ENCODE results near the gene RAB7B.

Gene RAB7B

DNA sequence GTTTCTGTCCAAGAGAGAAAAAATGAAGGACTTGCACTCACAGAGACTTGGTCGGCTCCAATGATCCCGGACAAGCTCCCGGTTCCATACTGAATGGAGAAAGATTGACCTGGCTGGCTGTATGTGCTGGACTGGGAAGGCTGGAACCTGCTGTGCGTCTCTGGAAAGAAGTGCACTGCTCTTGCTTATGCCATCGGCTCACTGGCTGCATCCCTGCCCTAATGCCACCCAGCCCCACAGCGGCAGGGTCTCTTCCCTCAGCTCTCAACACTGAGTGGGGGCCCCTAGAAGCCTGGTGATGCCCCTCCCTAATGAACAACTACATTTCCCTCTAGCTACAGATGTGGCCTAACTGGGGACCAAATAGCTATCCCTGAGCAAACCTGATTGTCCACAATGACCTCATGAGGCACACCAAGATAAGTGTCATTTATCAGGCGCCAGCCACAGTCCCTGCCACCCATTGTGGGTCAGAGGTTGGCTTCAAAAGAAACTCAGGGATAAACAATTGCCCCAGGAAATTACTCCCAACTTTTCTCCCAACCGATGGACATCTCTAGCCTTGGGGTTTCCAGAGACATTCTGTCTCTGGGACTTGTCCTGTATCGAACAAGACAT, 17.9 kb upstream of the RAB7B start:
- H3K4me3 ChIP-seq (ENCODE audit: low read length): no peak overlapping the region
- H3K9me3 ChIP-seq (ENCODE audit: control insufficient read depth, low read length): no peaks in the 10 kb centered on the region
- H3K9ac ChIP-seq (ENCODE audit: low read length): no peak overlapping the region
- H3K36me3 ChIP-seq (ENCODE audit: control insufficient read depth, insufficient read depth, low read length, severe bottlenecking): no peaks in the 10 kb centered on the region
- no peaks in the 10 kb centered on the region for H3K27me3 ChIP-seq (replicated peaks; ENCODE audit: control insufficient read depth, insufficient read depth, low read length)
- no peak for DNase-seq (ENCODE audit: low read depth)
- H3K4me1 ChIP-seq (ENCODE audit: control insufficient read depth, insufficient read depth, low read length): no peaks in the 10 kb centered on the region

DNA sequence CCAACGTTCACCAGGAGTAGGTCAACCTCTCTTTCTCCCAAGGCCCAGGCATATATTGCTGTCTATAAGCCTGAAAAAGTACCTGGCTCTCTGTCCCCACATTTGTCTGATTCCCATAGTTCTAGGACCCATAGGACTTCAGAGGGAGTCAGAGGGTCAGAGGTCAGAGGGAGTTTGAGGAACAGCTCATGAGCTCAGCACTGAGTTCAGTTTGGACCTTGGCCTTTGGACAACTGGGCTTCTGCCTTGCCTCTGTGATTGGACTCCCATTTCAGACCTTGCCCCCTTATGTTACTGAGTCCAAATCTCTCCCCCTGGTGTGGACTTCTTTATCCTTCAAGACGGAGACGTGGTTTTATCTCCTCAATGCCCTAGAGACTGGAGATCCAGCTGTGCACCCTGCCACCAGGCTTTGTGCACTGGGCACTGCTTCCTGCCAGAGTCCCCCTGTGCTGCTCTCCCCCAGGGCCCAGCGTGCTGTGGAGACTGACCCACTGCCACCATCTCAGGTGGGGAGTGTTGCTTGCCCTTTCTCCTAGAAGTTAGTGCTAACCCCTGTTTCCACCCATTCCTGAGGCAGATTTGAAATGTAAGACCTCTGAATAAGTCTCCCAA, 17.3 kb upstream of the RAB7B start:
- Histone ChIP-seq H3K9ac (ENCODE audit: low read length) (no peak overlapping the region), H3K27me3 (replicated peaks; ENCODE audit: control insufficient read depth, insufficient read depth, low read length) (no peaks in the 10 kb centered on the region)
- DNase-seq (ENCODE audit: low read depth): no peak

DNA sequence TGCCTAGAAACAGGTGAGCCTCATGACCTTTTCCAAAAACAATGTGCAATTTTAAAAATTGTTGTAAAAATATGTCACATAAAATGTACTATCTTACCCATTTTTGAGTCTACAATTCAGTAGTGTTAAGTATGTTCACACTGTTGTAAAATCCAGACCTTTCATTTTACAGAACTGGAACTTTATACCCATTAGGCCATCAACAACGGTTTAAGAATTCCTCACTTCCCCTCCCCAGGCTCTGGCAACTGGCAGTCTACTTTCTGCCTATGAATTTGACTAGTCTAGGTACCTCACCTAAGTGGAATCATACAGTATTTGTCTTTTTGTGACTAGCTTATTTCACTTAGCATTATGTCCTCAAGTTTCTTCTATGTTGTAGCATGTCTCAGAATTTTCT, 11.9 kb upstream of the RAB7B start:
- no peak overlapping the region for H3K9ac ChIP-seq (ENCODE audit: low read length)
- DNase-seq (ENCODE audit: low read depth): no peak
- H3K36me3 ChIP-seq (ENCODE audit: control insufficient read depth, insufficient read depth, low read length, severe bottlenecking): no peaks in the 10 kb centered on the region
- H3K4me1 ChIP-seq (ENCODE audit: control insufficient read depth, insufficient read depth, low read length): no peaks in the 10 kb centered on the region
- H3K4me3 ChIP-seq (ENCODE audit: low read length): no peak overlapping the region
- H3K9me3 ChIP-seq (ENCODE audit: control insufficient read depth, low read length): no peaks in the 10 kb centered on the region
- no peaks in the 10 kb centered on the region for H3K27me3 ChIP-seq (replicated peaks; ENCODE audit: control insufficient read depth, insufficient read depth, low read length)

More for the DNA sequence above, 17.3 kb upstream of the RAB7B start:
- Histone ChIP-seq H3K9me3 (ENCODE audit: control insufficient read depth, low read length) (no peaks in the 10 kb centered on the region), H3K36me3 (ENCODE audit: control insufficient read depth, insufficient read depth, low read length, severe bottlenecking) (no peaks in the 10 kb centered on the region), H3K4me1 (ENCODE audit: control insufficient read depth, insufficient read depth, low read length) (no peaks in the 10 kb centered on the region), H3K4me3 (ENCODE audit: low read length) (no peak overlapping the region)

DNA sequence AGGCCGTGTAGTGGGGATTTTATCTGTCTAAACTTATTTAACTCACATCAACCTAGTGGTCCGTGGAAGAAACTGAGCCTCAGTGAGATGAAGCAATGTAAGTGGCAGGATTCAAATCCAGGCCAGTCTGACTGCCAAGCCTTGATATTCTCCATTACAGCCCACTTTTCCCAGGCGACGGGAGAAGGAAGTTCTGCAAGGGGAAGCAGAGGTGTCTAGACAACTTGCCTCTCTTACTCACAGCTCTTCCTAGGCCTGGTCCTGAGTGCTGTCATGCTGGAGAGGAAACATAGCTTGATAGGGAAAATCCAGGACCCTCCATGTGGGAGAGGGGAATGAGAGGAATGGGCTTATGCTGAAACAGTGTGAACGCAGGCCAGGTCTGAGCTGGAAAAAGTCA, 11.4 kb upstream of the RAB7B start:
- no peak for DNase-seq (ENCODE audit: low read depth)
- H3K36me3 ChIP-seq (ENCODE audit: control insufficient read depth, insufficient read depth, low read length, severe bottlenecking): no peaks in the 10 kb centered on the region
- H3K27me3 ChIP-seq (replicated peaks; ENCODE audit: control insufficient read depth, insufficient read depth, low read length): no peaks in the 10 kb centered on the region
- H3K4me1 ChIP-seq (ENCODE audit: control insufficient read depth, insufficient read depth, low read length): no peaks in the 10 kb centered on the region
- no peak overlapping the region for H3K9ac ChIP-seq (ENCODE audit: low read length)
- H3K4me3 ChIP-seq (ENCODE audit: low read length): no peak overlapping the region
- no peaks in the 10 kb centered on the region for H3K9me3 ChIP-seq (ENCODE audit: control insufficient read depth, low read length)

DNA sequence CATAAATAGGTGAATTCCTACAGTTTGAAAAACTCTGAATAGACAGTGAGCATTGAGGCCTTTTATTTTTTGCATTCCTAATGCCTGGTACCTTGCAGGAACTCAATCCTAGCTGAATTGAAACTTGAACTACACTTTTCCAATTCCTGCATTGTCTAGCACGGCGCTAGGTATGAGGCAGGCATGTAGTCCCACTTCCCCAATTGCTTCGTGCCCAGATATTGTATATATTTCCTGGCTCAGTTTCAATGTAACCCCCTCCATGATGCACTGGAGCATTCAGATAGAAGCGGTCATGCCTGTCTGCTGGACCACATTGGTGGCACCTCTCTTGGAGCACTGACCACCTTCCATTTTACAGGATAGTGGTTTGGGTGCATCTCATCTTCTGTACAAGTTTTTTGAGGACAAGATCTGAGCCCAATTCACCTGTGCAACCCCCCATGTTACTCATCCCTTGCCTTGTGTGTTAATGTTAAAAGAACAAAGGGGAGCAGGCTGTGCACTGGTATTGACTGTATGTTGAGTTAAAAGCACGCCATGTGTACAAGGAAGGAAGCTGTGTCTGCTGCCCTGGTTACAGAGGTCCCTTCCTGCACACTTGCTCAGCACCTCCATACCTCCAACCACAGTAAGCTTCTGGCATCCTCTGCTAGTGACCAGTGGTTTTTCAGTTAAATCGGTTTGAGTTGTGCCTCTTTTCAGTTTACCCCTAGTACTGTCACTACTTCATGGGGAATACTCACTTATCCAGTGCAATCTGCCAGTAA, 10.0 kb upstream of the RAB7B start:
- no peak for DNase-seq (ENCODE audit: low read depth)
- Histone ChIP-seq H3K27me3 (replicated peaks; ENCODE audit: control insufficient read depth, insufficient read depth, low read length) (no peaks in the 10 kb centered on the region), H3K9ac (ENCODE audit: low read length) (no peak overlapping the region), H3K36me3 (ENCODE audit: control insufficient read depth, insufficient read depth, low read length, severe bottlenecking) (no peaks in the 10 kb centered on the region), H3K4me3 (ENCODE audit: low read length) (no peak overlapping the region), H3K4me1 (ENCODE audit: control insufficient read depth, insufficient read depth, low read length) (no peaks in the 10 kb centered on the region), H3K9me3 (ENCODE audit: control insufficient read depth, low read length) (no peaks in the 10 kb centered on the region)

DNA sequence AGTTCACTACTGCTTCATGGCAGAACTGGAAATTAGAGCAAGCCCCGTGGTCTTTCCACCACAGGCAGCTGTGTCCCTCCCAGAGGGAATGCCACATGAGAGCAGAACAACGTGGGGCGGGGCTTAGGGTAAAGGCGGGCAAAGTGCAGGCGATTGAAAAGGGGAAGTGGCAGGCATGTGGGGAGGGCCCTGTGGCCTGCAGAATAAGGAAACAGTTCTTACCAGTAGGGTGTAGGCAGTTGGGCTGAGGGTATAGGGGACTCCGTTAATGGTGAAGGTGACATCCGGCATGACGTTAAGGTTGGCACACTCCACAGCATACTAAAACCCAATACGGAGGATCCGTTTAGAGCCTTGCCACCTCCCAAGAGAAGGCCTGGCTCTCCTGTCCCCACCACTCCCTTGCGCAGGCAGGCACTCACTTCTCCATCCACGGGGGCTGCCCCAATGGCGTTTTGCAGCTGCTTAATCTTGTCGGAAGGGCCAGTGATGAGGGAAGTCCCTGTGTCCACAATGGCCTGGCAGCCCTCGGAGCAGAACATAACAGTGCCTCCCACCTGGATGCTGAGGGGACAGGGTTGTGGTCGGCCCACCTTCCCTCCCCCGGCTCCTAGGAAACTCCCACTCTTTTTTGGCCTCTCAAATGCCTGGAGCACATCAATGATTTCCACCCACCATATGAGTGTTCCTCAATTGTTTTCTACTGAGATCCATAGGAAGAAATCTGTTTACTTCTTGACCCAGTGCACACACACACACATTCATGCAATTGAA, 9.1 kb upstream of the RAB7B start:
- Histone ChIP-seq H3K36me3 (ENCODE audit: control insufficient read depth, insufficient read depth, low read length, severe bottlenecking) (no peaks in the 10 kb centered on the region), H3K9me3 (ENCODE audit: control insufficient read depth, low read length) (no peaks in the 10 kb centered on the region), H3K4me1 (ENCODE audit: control insufficient read depth, insufficient read depth, low read length) (no peaks in the 10 kb centered on the region), H3K27me3 (replicated peaks; ENCODE audit: control insufficient read depth, insufficient read depth, low read length) (no peaks in the 10 kb centered on the region), H3K9ac (ENCODE audit: low read length) (no peak overlapping the region), H3K4me3 (ENCODE audit: low read length) (no peak overlapping the region)
- no peak for DNase-seq (ENCODE audit: low read depth)

DNA sequence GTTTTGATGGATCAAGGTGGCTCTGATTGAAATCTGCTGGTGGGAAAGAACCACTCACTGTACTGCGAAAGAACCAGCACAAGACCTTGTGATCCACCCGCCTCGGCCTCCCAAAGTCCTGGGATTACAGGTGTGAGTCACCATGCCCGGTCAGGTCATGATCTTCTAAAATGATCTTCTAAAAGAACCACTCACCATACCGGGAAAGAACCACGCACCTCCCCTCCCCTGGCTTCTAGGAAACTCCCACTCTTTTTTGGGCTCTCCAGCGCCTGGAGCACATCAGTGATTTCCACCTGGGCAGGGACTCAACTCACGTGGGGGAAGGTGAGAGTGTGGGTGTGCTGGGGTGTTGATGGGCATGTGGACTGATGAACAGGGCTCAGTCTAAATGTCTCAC, 7.9 kb upstream of the RAB7B start:
- Histone ChIP-seq H3K4me3 (ENCODE audit: low read length) (no peak overlapping the region), H3K9me3 (ENCODE audit: control insufficient read depth, low read length) (no peaks in the 10 kb centered on the region), H3K27me3 (replicated peaks; ENCODE audit: control insufficient read depth, insufficient read depth, low read length) (no peaks in the 10 kb centered on the region), H3K4me1 (ENCODE audit: control insufficient read depth, insufficient read depth, low read length) (no peaks in the 10 kb centered on the region), H3K36me3 (ENCODE audit: control insufficient read depth, insufficient read depth, low read length, severe bottlenecking) (no peaks in the 10 kb centered on the region), H3K9ac (ENCODE audit: low read length) (no peak overlapping the region)
- no peak for DNase-seq (ENCODE audit: low read depth)

DNA sequence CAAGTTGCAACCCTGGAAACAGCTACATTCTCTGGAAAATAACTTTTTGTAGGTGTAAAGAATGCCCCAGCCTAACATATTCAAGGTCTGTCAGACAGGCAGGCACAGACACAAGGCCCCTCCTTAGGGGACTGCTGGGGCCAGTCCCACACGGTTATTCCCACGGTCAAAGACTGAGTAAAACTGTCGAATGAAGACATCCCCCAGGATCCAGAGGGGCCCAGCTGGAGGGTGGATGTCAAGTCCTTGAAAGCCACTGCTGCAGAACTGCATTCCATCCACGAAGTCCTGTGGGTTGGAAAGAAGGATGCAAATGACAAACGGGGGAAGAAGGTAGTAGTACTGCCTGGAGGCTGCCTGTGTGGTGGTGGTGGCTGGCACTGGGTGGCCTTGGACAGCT, 6.9 kb upstream of the RAB7B start:
- Histone ChIP-seq H3K9me3 (ENCODE audit: control insufficient read depth, low read length) (no peaks in the 10 kb centered on the region), H3K4me3 (ENCODE audit: low read length) (no peak overlapping the region), H3K27me3 (replicated peaks; ENCODE audit: control insufficient read depth, insufficient read depth, low read length) (no peaks in the 10 kb centered on the region), H3K4me1 (ENCODE audit: control insufficient read depth, insufficient read depth, low read length) (no peaks in the 10 kb centered on the region), H3K36me3 (ENCODE audit: control insufficient read depth, insufficient read depth, low read length, severe bottlenecking) (no peaks in the 10 kb centered on the region), H3K9ac (ENCODE audit: low read length) (no peak overlapping the region)
- no peak for DNase-seq (ENCODE audit: low read depth)

DNA sequence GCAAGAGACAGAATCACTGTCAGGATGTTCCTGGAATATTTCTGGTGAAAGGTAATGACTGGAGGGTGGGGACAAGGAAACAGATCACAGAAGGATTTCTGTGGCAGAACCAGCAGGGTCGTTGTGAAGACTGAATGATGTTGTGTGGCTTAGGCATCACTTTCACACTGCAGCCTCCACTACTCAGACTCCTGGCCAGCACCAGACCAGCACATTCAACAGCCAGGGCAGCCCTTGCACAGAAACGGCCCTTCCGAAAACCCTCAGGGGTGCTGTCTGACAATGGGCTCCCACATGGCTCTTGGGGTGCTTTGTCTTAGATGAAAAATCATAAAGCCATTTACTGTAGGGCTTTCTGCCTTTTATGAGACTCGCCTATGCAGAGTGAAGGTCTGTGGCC, 3.8 kb upstream of the RAB7B start:
- no peak overlapping the region for H3K4me3 ChIP-seq (ENCODE audit: low read length)
- peaks cover 21% of the 10 kb centered on the region for H3K4me1 ChIP-seq (ENCODE audit: control insufficient read depth, insufficient read depth, low read length)
- H3K9ac ChIP-seq (ENCODE audit: low read length): no peak overlapping the region
- H3K27me3 ChIP-seq (replicated peaks; ENCODE audit: control insufficient read depth, insufficient read depth, low read length): no peaks in the 10 kb centered on the region
- no peak for DNase-seq (ENCODE audit: low read depth)
- H3K36me3 ChIP-seq (ENCODE audit: control insufficient read depth, insufficient read depth, low read length, severe bottlenecking): no peaks in the 10 kb centered on the region
- H3K9me3 ChIP-seq (ENCODE audit: control insufficient read depth, low read length): no peaks in the 10 kb centered on the region

DNA sequence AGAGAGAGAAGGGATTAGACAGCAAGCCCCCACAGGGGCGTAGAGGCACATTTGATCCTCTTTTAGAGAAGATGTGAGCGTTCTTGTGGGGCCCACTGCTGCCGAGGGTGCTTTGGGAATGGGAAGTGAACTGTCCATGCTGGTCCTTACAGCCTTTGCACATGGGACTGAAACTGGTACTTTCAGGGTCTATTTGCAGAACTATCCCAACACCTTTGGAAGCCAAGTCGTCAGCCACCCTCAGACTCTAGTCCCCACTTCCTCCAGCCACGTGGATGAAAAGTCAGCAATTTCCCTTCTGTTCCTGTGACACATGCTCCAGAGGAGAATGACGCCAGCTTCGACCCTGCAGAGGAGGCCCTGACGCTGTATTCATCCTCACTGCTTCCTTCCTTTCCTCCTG, 2.6 kb upstream of the RAB7B start:
- H3K27me3 ChIP-seq (replicated peaks; ENCODE audit: control insufficient read depth, insufficient read depth, low read length): no peaks in the 10 kb centered on the region
- no peak for DNase-seq (ENCODE audit: low read depth)
- H3K9me3 ChIP-seq (ENCODE audit: control insufficient read depth, low read length): no peaks in the 10 kb centered on the region
- peaks cover 30% of the 10 kb centered on the region for H3K4me1 ChIP-seq (ENCODE audit: control insufficient read depth, insufficient read depth, low read length)
- H3K4me3 ChIP-seq (ENCODE audit: low read length): no peak overlapping the region
- H3K9ac ChIP-seq (ENCODE audit: low read length): no peak overlapping the region
- H3K36me3 ChIP-seq (ENCODE audit: control insufficient read depth, insufficient read depth, low read length, severe bottlenecking): no peaks in the 10 kb centered on the region

DNA sequence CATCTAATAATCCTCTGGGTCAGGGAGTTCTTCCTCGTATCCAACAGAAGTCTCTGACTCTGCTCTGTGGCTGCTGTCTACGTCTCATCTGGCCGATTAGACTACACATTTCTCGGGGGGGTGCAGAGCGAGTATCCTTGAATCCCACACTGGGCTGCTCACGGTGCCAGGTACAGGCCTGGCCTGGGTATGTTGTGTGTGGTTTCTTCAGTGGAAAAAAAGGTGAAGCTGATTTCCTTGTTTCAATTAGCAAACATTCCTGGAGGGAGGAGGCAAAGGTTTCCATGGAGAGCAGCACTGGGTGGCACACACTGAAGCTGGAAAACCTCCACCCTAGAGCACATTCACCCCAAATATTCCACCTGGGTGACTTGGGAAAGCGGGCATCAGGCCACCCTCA, 2.0 kb upstream of the RAB7B start:
- H3K9ac ChIP-seq (ENCODE audit: low read length): no peak overlapping the region
- H3K4me3 ChIP-seq (ENCODE audit: low read length): no peak overlapping the region
- no peaks in the 10 kb centered on the region for H3K27me3 ChIP-seq (replicated peaks; ENCODE audit: control insufficient read depth, insufficient read depth, low read length)
- DNase-seq (ENCODE audit: low read depth): no peak
- H3K36me3 ChIP-seq (ENCODE audit: control insufficient read depth, insufficient read depth, low read length, severe bottlenecking): no peaks in the 10 kb centered on the region
- peaks cover 35% of the 10 kb centered on the region for H3K4me1 ChIP-seq (ENCODE audit: control insufficient read depth, insufficient read depth, low read length)
- no peaks in the 10 kb centered on the region for H3K9me3 ChIP-seq (ENCODE audit: control insufficient read depth, low read length)

Measured in adipocyte (in vitro differentiated cells).